ES-I3 (cell line): ENCODE data around the gene SSBP2.
"Not testable (repeated sequence)": the region's sequence is repeated elsewhere in the genome, so short reads cannot be mapped to it uniquely, and the experiment has no call there.

Source experiments
- H3K36me3 ChIP-seq: 2 replicates; pipeline ENCODE4 v1.6.1; 2013; ENCODE audit warnings: mild to moderate bottlenecking, low read length, control low read depth, moderate library complexity; ENCODE audit not compliant: insufficient read depth
- H3K4me1 ChIP-seq: 2 replicates; pipeline ENCODE4 v1.6.1; 2013; ENCODE audit warnings: mild to moderate bottlenecking, control low read depth, low read length; ENCODE audit not compliant: insufficient read depth
- H3K9ac ChIP-seq: 2 replicates; pipeline ENCODE4 v1.6.1; 2013; ENCODE audit warnings: low read depth, mild to moderate bottlenecking, low read length, moderate library complexity
- H3K9me3 ChIP-seq: 2 replicates; pipeline ENCODE4 v1.6.1; 2013; ENCODE audit warnings: mild to moderate bottlenecking, low read length, moderate library complexity; ENCODE audit not compliant: control insufficient read depth, insufficient read depth

The SSBP2 gene

DNA sequence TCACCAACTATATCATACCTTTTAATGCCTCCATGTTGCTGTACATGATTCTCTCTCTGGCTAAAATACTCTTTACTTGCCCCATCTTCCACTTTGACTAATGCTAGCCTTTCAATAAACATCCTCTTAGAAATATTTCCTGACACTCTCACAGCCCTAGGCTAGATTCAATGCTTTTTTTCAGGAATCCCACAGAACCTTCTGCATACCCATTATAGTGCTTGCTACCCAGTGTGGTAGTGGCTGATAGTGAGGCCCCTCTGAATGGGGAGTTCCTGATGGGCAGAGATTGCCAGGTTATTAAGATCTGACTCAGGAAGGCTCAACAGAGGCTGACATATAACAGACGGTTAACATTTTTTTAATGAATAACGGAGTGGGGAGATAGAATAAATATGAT lies 11.6 kb downstream of the SSBP2 start:
- Histone ChIP-seq H3K36me3 (no peaks in the 10 kb centered on the region), H3K4me1 (no peaks in the 10 kb centered on the region), H3K9me3 (no peaks in the 10 kb centered on the region), H3K9ac (no peak overlapping the region)

DNA sequence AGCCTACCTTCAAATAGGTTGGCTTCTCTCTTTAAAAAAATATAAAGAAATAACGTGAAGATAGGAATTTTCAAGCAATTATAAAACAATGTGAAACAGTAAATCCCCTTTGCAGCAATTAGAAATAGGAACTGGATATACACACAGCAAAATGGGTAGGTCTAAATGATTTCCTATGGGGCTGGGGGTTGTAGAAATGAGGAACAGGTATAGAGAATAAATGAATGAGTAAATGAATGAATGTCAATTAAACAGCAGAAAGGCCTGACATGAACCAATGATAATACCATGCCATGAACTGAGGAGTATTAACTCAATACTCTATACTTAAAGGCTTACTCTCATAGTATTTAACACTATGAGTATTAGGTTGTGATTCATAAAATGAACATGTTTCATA lies 21.6 kb downstream of the SSBP2 start:
- H3K36me3 ChIP-seq, result no peaks in the 10 kb centered on the region
- H3K9me3 ChIP-seq, result no peaks in the 10 kb centered on the region
- H3K9ac ChIP-seq, result no peak overlapping the region
- no peaks in the 10 kb centered on the region for H3K4me1 ChIP-seq

DNA sequence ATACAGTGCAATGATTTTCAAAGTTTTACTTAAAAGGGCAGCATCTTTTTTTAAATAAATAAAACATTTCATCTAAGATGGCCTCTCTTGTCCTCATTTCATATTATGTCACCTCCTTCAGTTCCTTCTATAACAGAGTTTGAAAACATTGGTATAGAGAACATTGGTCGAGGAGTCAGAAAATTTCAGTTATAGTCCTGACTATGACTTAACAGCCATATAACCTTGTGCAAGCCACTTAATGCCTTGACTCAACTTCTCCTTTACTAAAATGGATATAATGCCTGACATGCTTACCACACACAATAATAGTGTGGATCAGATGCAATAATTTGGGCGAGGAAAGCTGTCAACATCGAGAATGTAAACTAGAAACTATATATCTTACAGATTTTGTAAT lies 22.6 kb downstream of the SSBP2 start:
- Histone ChIP-seq H3K9me3 (no peaks in the 10 kb centered on the region), H3K9ac (no peak overlapping the region), H3K36me3 (no peaks in the 10 kb centered on the region), H3K4me1 (no peaks in the 10 kb centered on the region; the same call in 1 of the 2 replicates)

DNA sequence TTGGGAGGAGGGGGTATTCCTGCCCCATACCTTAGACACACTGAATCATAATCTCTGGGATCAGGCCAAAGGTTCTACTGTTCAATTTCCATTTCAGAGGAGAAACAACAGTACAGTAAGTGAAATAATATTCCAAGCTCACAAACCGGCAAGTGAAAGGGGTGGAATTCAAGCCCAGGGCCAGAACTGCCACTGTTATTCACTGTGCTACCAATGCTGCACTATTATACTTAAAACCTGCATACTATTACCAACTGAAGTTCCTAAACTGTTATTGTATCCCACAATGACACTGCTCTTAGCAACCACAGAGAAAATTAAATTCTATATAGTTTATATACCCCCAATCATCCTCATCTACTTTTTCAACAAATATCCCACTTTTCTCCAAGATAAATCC lies 24.6 kb downstream of the SSBP2 start:
- Histone ChIP-seq H3K9ac (no peak overlapping the region), H3K36me3 (no peaks in the 10 kb centered on the region), H3K9me3 (no peaks in the 10 kb centered on the region), H3K4me1 (peaks cover 13% of the 10 kb centered on the region; the same call in 1 of the 2 replicates)

DNA sequence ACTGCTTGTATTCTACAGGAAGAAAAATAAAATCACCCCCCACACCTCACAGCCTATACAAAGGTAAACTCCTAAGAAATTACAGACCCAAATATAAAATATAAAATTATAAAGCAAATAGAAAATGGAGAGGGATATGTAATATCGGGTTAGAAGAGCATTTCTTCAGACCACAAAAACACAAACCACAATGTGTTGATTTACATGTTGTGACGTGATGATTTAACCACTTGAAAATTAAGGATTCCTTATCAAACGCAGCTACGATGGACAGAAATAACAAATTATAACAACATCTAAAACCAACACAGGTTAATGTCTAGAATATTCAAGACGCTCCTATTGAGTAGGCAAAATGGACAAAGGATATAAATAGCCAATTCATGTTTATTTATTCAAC lies 26.3 kb downstream of the SSBP2 start:
- Histone ChIP-seq H3K9me3 (no peaks in the 10 kb centered on the region), H3K9ac (no peak overlapping the region), H3K4me1 (peaks cover 13% of the 10 kb centered on the region; the same call in 1 of the 2 replicates), H3K36me3 (no peaks in the 10 kb centered on the region)

DNA sequence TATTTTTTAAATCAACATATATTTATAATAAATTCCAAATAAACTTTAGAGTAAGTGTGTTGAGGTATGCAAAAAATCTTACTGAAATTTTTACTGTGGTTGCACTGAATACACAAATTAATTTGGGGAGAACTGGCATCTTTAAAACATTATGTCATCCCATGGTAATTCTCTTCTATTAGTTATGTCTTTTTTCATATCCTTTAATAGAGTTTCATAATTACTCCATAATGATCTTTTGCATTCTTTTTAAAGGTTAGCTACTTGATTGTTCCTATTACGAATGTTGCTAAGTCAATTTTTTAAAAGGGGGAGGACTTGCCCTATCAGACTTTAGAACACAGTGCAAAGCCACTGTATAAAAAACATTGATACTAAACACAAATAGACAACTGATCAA lies 26.8 kb downstream of the SSBP2 start:
- Histone ChIP-seq H3K36me3 (no peaks in the 10 kb centered on the region), H3K4me1 (peaks cover 13% of the 10 kb centered on the region; the same call in 1 of the 2 replicates), H3K9me3 (no peaks in the 10 kb centered on the region), H3K9ac (no peak overlapping the region)

DNA sequence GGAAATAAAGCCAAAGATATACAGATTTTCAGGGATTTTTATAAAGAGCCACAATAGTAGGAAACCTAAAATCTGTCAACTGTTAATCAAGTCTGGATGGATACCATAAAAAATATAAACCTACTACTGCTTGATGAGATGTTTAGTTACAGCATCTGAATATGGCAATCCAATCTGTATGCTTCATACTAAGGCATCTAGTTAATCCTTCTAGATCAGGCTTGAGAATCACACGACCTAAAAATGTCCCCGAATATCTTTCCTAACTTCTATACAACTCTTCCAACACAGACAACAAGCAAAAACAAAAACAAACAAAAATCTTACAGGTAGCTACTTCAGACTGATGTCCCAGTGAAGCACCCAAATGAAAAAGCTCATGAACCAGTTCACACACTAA lies 29.8 kb downstream of the SSBP2 start:
- peaks cover 23% of the 10 kb centered on the region for H3K4me1 ChIP-seq

DNA sequence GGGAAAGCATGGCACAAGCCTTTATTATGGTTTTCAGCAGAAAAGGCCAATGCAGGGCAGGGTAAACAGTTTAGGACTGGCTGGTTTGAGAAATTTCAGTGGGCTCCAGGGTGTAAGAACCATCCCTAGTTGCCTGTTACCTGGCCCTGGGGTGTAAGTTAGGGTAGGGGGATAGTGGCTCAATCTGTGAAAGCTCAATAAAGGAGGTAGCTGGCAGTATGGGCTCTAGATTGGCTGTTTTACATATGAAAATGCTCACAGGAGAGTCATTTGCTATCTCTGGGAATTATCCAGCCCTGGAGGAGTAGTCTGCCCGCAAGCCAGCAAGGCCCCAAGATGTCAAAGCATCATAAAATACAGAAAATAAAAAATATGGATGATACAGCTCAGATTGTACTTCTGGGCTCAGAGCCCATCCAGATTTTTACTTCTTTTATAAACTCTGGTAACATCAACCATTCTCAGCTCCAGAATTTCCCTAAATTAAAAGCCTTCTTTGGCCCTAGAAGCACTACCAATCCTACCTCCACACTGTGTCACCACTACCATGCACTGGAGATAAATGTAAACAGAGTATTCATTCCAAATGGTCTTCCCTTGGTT lies 31.1 kb downstream of the SSBP2 start:
- Histone ChIP-seq H3K9me3 (no peaks in the 10 kb centered on the region), H3K36me3 (no peaks in the 10 kb centered on the region), H3K4me1 (peaks cover 23% of the 10 kb centered on the region), H3K9ac (no peak overlapping the region)

More for the DNA sequence above, 29.8 kb downstream of the SSBP2 start:
- Histone ChIP-seq H3K9ac (no peak overlapping the region), H3K36me3 (no peaks in the 10 kb centered on the region), H3K9me3 (no peaks in the 10 kb centered on the region)

DNA sequence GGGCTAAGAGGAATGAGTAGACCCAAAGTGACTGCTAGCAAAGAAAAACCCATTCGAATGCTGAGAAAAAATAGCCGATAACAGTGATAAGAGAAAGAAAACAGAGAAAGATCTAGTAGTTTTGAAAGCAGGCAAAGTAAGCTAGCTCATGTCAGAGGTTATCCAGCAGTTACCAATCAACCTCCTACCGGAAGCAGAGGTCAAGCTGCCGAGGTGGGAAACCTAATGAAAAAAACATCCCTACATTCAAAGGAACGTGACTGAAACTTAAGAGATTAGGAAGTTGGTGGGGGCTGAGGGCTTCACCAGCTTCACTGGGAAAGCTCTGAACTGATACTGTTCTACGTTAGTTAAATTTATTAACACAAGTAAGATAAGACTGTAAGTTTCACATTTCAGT lies 32.6 kb downstream of the SSBP2 start:
- H3K4me1 ChIP-seq, result peaks cover 23% of the 10 kb centered on the region
- H3K9me3 ChIP-seq, result no peaks in the 10 kb centered on the region
- no peak overlapping the region for H3K9ac ChIP-seq
- no peaks in the 10 kb centered on the region for H3K36me3 ChIP-seq

DNA sequence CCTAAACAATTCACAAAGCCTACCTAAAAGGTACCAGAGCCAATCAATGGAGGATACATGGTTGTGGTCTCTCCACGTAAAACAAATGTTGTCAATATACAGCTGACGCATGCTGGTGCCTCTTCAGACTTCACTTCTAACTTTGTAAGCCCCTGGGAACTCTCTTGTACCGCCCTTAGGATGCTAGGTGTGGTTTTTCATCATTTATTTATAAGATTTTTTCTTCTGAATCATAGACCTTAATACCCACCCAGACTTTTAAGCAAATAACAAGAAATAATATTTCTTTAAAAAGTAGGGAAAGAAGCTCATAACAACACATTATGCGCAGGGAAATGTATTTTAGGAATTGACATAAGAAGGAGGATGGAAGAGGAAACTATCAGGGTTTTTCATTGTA lies 33.0 kb downstream of the SSBP2 start:
- peaks cover 19% of the 10 kb centered on the region for H3K4me1 ChIP-seq
- no peaks in the 10 kb centered on the region for H3K36me3 ChIP-seq
- no peaks in the 10 kb centered on the region for H3K9me3 ChIP-seq
- H3K9ac ChIP-seq, result no peak overlapping the region

DNA sequence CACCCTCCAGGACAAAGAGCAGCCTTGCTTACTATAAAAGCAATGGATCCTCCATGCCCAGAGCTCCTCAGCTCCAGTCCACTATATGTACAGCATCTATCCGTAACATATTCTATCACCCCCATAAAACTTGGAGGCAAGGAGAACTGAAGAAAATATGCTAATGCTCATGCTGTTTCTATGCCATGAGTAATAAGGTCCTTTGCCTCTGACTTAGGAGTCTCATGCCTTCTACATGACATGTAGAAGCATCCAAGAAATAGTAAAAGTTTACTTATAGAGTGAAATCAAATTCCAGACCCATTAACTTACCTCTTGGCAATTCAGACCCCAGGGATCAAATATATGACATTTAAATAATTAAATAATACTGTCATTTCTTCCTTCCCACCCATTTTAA lies 33.7 kb downstream of the SSBP2 start:
- H3K4me1 ChIP-seq, result peaks cover 13% of the 10 kb centered on the region
- no peaks in the 10 kb centered on the region for H3K9me3 ChIP-seq
- no peak overlapping the region for H3K9ac ChIP-seq
- H3K36me3 ChIP-seq, result no peaks in the 10 kb centered on the region

DNA sequence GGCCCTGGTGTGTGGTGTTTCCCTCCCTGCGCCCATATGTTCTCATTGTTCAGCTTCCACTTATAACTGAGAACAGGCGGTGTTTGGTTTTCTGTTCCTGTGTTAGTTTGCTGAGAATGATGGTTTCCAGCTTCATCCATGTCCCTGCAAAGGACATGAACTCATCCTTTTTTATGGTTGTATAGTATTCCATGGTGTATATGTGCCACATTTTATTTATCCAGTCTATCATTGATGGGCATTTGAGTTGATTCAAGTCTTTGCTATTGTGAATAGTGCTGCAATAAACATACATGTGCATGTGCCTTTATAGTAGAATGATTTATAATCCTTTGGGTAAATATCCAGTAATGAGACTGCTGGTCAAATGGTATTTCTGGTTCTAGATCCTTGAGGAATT lies 36.8 kb downstream of the SSBP2 start:
- peaks cover 10% of the 10 kb centered on the region for H3K4me1 ChIP-seq
- H3K9ac ChIP-seq, H3K36me3 ChIP-seq, H3K9me3 ChIP-seq: not testable (repeated sequence)

DNA sequence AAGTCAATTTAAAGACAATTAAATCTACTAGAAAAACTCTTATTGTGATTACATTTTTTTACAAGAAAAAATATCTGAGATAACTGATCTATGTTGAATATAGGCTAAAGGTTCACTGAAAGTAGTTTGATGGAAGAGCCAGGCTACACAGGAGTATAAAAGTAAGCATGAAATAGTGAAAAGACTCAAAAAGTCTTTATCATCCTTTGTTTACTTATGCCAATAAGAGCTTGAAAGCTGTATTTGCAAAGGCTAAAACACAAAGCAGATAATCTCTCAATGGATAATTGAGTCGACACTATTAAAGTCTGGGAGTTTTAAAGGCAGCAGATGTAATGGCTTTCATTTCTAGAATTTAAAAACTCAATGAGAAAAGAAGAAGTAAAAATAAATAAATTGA lies 42.0 kb downstream of the SSBP2 start:
- Histone ChIP-seq H3K36me3 (no peaks in the 10 kb centered on the region), H3K9ac (no peak overlapping the region), H3K9me3 (no peaks in the 10 kb centered on the region), H3K4me1 (no peaks in the 10 kb centered on the region)

DNA sequence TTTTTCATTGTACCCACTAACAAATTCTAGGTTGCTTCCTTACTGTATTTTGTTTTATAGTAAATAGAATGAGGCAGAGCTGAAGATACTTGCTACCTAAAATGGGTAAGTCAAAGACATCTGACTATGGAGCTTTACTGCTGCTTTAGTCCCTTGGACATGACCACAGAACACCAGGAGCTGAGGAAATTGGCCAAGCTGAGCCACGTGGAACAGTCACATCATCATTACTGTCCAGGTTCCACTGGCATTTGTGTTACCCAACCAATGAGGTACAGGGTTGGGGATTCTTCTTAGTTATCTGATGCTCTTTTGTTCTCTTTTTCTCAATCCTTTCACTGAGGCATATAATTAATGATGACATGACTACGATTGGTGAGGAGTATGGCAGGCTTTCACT lies 47.1 kb downstream of the SSBP2 start:
- H3K4me1 ChIP-seq, result no peaks in the 10 kb centered on the region
- H3K36me3 ChIP-seq, result no peaks in the 10 kb centered on the region

DNA sequence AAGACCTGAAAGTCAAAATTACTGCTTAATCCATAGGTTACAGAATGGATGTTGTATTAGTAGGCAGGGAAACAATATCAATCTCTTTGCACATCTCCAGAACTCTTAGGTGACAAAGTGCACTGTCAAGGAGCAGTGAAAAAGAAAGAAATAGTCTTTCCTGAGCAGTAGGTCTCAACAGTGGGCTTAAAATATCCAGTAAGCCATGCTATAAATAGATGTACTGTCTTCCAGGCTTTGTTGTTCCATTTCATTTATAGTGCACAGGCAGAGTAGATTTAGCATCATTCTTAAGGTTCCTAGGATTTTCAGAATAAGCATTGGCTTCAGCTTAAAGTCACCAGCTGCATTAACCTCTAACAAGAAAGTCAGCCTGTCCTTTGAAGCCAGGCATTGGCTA lies 50.7 kb downstream of the SSBP2 start:
- Histone ChIP-seq H3K4me1 (peaks cover 7% of the 10 kb centered on the region; the same call in 1 of the 2 replicates), H3K9me3 (no peaks in the 10 kb centered on the region), H3K9ac (no peak overlapping the region), H3K36me3 (no peaks in the 10 kb centered on the region)

More for the DNA sequence above, 47.1 kb downstream of the SSBP2 start:
- H3K9ac ChIP-seq, result no peak overlapping the region
- no peaks in the 10 kb centered on the region for H3K9me3 ChIP-seq

DNA sequence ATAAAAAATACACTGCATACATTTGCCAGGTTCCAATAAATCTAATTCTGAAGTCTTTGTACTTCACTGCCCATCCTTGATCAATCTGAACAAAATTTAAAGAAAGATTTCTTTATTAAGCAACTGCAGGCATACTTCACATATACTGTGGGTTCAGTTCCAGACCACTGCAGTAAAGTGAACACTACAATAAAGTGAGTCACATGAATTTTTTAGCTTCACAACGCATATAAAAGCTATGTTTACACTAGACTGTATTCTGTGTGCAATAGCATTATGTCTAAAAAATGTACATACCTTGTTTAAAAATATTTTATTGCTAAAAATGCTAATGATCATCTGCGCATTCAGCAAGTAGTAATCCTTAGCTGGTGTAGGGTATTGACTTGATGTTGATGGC lies 52.1 kb downstream of the SSBP2 start:
- no peak overlapping the region for H3K9ac ChIP-seq
- no peaks in the 10 kb centered on the region for H3K9me3 ChIP-seq
- H3K4me1 ChIP-seq, result peaks cover 7% of the 10 kb centered on the region; the same call in 1 of the 2 replicates
- H3K36me3 ChIP-seq, result no peaks in the 10 kb centered on the region
